ENCODE data around the gene SLC35A3. TPM values are rescaled to one million over a fixed set of nuclear protein-coding genes. Genes with fewer than 3 reads are reported as not detected.

The SLC35A3 gene
- total and polyA plus RNA-seq, 2 donors (not counting 1 experiment from before 2014, with no cell fraction given): 13.2 to 20.8 TPM

- no peak for DNase-seq (ENCODE audit: low read depth in 2 of 2)
- Histone ChIP-seq H3K4me3 (replicated peaks in 1 of 4; ENCODE audit: control extremely low read depth in 1 of 4, insufficient read depth in 1 of 4, low read depth in 3 of 4, low read length in 4 of 4) (no peak overlapping the region), H3K79me2 (ENCODE audit: control insufficient read depth, insufficient read depth, low read length) (no peaks in the 10 kb centered on the region), H3K9me3 (ENCODE audit: control insufficient read depth, insufficient read depth, low read depth, low read length) (no peaks in the 10 kb centered on the region), H2AFZ (ENCODE audit: low read length) (no peak overlapping the region), H3K4me1 (ENCODE audit: control insufficient read depth, extremely low read depth, insufficient read depth, low read length) (no peaks in the 10 kb centered on the region), H3K27me3 (ENCODE audit: control insufficient read depth, insufficient read depth, low read length) (no peaks in the 10 kb centered on the region), H4K20me1 (ENCODE audit: control insufficient read depth, extremely low read depth, insufficient read depth, low read length) (no peaks in the 10 kb centered on the region), H3K27ac (ENCODE audit: insufficient read depth, low read length) (no peak overlapping the region), H3K36me3 (ENCODE audit: control insufficient read depth, insufficient read depth, low read length) (no peaks in the 10 kb centered on the region), H3K4me2 (ENCODE audit: extremely low read depth, insufficient read depth, low read length) (no peak overlapping the region), H3K9ac (ENCODE audit: insufficient read depth, low read length) (no peak overlapping the region)
- TF ChIP-seq CTCF (conservative IDR thresholded peaks at IDR 0.05 in 1 of 2, IDR thresholded peaks at IDR 0.05 in 1 of 2; ENCODE audit: low read depth in 1 of 2, low read length in 2 of 2): no peak
- TF ChIP-seq EZH2 (IDR thresholded peaks at IDR 0.05; ENCODE audit: low read length, missing control alignments): no peak
Observed at GRCh38 chr1:99952522-99952921, 17.3 kb upstream of the SLC35A3 start.

DNA sequence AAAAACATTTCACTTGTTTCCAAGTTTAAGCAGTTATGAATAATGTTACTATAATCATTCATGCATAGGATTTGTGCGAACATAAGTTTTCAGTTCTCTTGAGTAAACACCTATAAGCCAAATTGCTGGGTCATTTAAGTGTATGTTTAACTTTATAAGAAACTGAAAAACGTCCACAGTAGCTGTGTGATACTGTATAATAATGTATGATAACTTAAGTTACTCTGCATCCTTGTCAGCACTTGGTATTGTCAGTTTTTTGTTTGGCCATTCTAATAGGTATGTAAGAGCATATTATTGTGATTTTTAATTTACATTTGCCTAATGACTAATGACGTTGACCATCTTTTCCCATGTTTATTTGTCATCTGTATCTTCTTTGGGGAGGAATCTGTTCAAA, 14.4 kb upstream of the SLC35A3 start:
- DNase-seq (ENCODE audit: low read depth in 2 of 2): no peak
- Histone ChIP-seq H3K27me3 (ENCODE audit: control insufficient read depth, insufficient read depth, low read length) (no peaks in the 10 kb centered on the region), H4K20me1 (ENCODE audit: control insufficient read depth, extremely low read depth, insufficient read depth, low read length) (no peaks in the 10 kb centered on the region), H3K9ac (ENCODE audit: insufficient read depth, low read length) (no peak overlapping the region), H2AFZ (ENCODE audit: low read length) (no peak overlapping the region), H3K79me2 (ENCODE audit: control insufficient read depth, insufficient read depth, low read length) (no peaks in the 10 kb centered on the region), H3K36me3 (ENCODE audit: control insufficient read depth, insufficient read depth, low read length) (no peaks in the 10 kb centered on the region), H3K4me3 (replicated peaks in 1 of 4; ENCODE audit: control extremely low read depth in 1 of 4, insufficient read depth in 1 of 4, low read depth in 3 of 4, low read length in 4 of 4) (no peak overlapping the region), H3K4me1 (ENCODE audit: control insufficient read depth, extremely low read depth, insufficient read depth, low read length) (no peaks in the 10 kb centered on the region), H3K27ac (ENCODE audit: insufficient read depth, low read length) (no peak overlapping the region), H3K9me3 (ENCODE audit: control insufficient read depth, insufficient read depth, low read depth, low read length) (no peaks in the 10 kb centered on the region), H3K4me2 (ENCODE audit: extremely low read depth, insufficient read depth, low read length) (no peak overlapping the region)
- TF ChIP-seq EZH2 (IDR thresholded peaks at IDR 0.05; ENCODE audit: low read length, missing control alignments) (no peak), CTCF (conservative IDR thresholded peaks at IDR 0.05 in 1 of 2, IDR thresholded peaks at IDR 0.05 in 1 of 2; ENCODE audit: low read depth in 1 of 2, low read length in 2 of 2) (no peak)

GRCh38 chr1:99956755-99957154, 13.0 kb upstream of the SLC35A3 start:
- Histone ChIP-seq H3K27me3 (ENCODE audit: control insufficient read depth, insufficient read depth, low read length) (no peaks in the 10 kb centered on the region), H3K36me3 (ENCODE audit: control insufficient read depth, insufficient read depth, low read length) (no peaks in the 10 kb centered on the region), H2AFZ (ENCODE audit: low read length) (no peak overlapping the region), H3K4me3 (replicated peaks in 1 of 4; ENCODE audit: control extremely low read depth in 1 of 4, insufficient read depth in 1 of 4, low read depth in 3 of 4, low read length in 4 of 4) (no peak overlapping the region), H4K20me1 (ENCODE audit: control insufficient read depth, extremely low read depth, insufficient read depth, low read length) (no peaks in the 10 kb centered on the region), H3K27ac (ENCODE audit: insufficient read depth, low read length) (no peak overlapping the region), H3K9ac (ENCODE audit: insufficient read depth, low read length) (no peak overlapping the region), H3K4me1 (ENCODE audit: control insufficient read depth, extremely low read depth, insufficient read depth, low read length) (no peaks in the 10 kb centered on the region), H3K4me2 (ENCODE audit: extremely low read depth, insufficient read depth, low read length) (no peak overlapping the region), H3K9me3 (ENCODE audit: control insufficient read depth, insufficient read depth, low read depth, low read length) (no peaks in the 10 kb centered on the region), H3K79me2 (ENCODE audit: control insufficient read depth, insufficient read depth, low read length) (no peaks in the 10 kb centered on the region)
- TF ChIP-seq CTCF (conservative IDR thresholded peaks at IDR 0.05 in 1 of 2, IDR thresholded peaks at IDR 0.05 in 1 of 2; ENCODE audit: low read depth in 1 of 2, low read length in 2 of 2): no peak
- TF ChIP-seq EZH2 (IDR thresholded peaks at IDR 0.05; ENCODE audit: low read length, missing control alignments): no peak
- peak in 1 of 2 donors; percentile 9 for DNase-seq (ENCODE audit: low read depth in 2 of 2)
